CD14-positive monocyte (primary cell): ENCODE measurements around the gene DTNBP1. TPM values are rescaled to one million over a fixed set of nuclear protein-coding genes. Genes with fewer than 3 reads are reported as not detected.

Source experiments
- DNase-seq, 3 donors: peaks; one replicate each; pipeline ENCODE4 v3.0.0-alpha.2; 2011 to 2022
- H2AFZ ChIP-seq: 2 replicates; pipeline ENCODE4 v1.6.0; 2012; ENCODE audit warnings: mild to moderate bottlenecking, low read depth, low read length, inconsistent platforms; ENCODE audit not compliant: insufficient read depth, poor library complexity, severe bottlenecking
- H3K27ac ChIP-seq, 2 donors: 1 replicate in 1 of 2; 2 replicates in 1 of 2; pipeline ENCODE4 v1.5.1; 2012 to 2013; ENCODE audit warnings: low read length in 2 of 2, control low read depth in 1 of 2, inconsistent platforms in 1 of 2, low read depth in 1 of 2, mild to moderate bottlenecking in 1 of 2
- H3K27me3 ChIP-seq, 2 donors: one replicate each; pipeline versions ENCODE4 v1.6.0 to v1.6.1; 2011 to 2013; ENCODE audit warnings: low read length in 2 of 2; ENCODE audit not compliant: control insufficient read depth in 2 of 2, insufficient read depth in 2 of 2
- H3K36me3 ChIP-seq, 2 donors: replicated peaks in 1 of 2; 1 replicate in 1 of 2; 2 replicates in 1 of 2; pipeline versions ENCODE4 v1.5.1 to v1.6.1; 2012 to 2013; ENCODE audit warnings: low read length in 2 of 2, control low read depth in 1 of 2, inconsistent platforms in 1 of 2, mild to moderate bottlenecking in 1 of 2; ENCODE audit not compliant: insufficient read depth in 2 of 2, control insufficient read depth in 1 of 2
- H3K4me1 ChIP-seq, 2 donors: 1 replicate in 1 of 2; 2 replicates in 1 of 2; pipeline versions ENCODE4 v1.5.1 to v1.6.1; 2012 to 2013; ENCODE audit warnings: low read length in 2 of 2, control low read depth in 1 of 2, inconsistent platforms in 1 of 2, mild to moderate bottlenecking in 1 of 2, moderate library complexity in 1 of 2; ENCODE audit not compliant: insufficient read depth in 2 of 2, control insufficient read depth in 1 of 2
- H3K4me2 ChIP-seq: replicated peaks from 2 replicates; pipeline ENCODE3; 2012; ENCODE audit warnings: low read length, moderate library complexity, mild to moderate bottlenecking; ENCODE audit not compliant: poor library complexity, severe bottlenecking; ENCODE audit errors: extremely low read depth
- H3K4me3 ChIP-seq, 3 experiments: fragments of 200-600 bp in 1 of 3; sonication (generic) in 1 of 3; replicated peaks in 1 of 3; 1 replicate in 2 of 3; 2 replicates in 1 of 3; pipeline ENCODE4 v1.5.1; 2011 to 2013; ENCODE audit warnings: low read length in 3 of 3, mild to moderate bottlenecking in 3 of 3, control low read depth in 2 of 3, low read depth in 2 of 3, inconsistent platforms in 1 of 3, moderate library complexity in 1 of 3
- H3K79me2 ChIP-seq: 2 replicates; pipeline ENCODE4 v1.6.0; 2012; ENCODE audit warnings: mild to moderate bottlenecking, control low read depth, inconsistent platforms, low read length, moderate library complexity; ENCODE audit not compliant: insufficient read depth
- H3K9ac ChIP-seq: 2 replicates; pipeline ENCODE4 v1.6.0; 2017; ENCODE audit warnings: low read length, mild to moderate bottlenecking; ENCODE audit not compliant: insufficient read depth, poor library complexity, severe bottlenecking
- H3K9me3 ChIP-seq, 2 donors: replicated peaks in 1 of 2; 1 replicate in 1 of 2; 2 replicates in 1 of 2; pipeline versions ENCODE4 v1.5.1 to v1.6.1; 2012 to 2013; ENCODE audit warnings: low read length in 2 of 2, control low read depth in 1 of 2; ENCODE audit not compliant: control insufficient read depth in 1 of 2, insufficient read depth in 1 of 2
- H4K20me1 ChIP-seq: 2 replicates; pipeline ENCODE4 v1.6.0; 2012; ENCODE audit warnings: mild to moderate bottlenecking, low read length, control low read depth, moderate library complexity; ENCODE audit not compliant: insufficient read depth
- H3K27ac Mint-ChIP-seq, 7 donors: one replicate each; pipeline ENCODE4 v1.8.0; 2020; ENCODE audit warnings: mild to moderate bottlenecking in 7 of 7, mixed read lengths in 7 of 7, moderate library complexity in 6 of 7, inconsistent platforms in 2 of 7
- H3K27me3 Mint-ChIP-seq, 3 donors: one replicate each; pipeline ENCODE4 v1.8.0; 2021 to 2022; ENCODE audit warnings: low read depth in 3 of 3, mild to moderate bottlenecking in 3 of 3, mixed read lengths in 3 of 3, moderate library complexity in 3 of 3, inconsistent platforms in 1 of 3
- H3K36me3 Mint-ChIP-seq, 2 donors: one replicate each; pipeline ENCODE4 v1.8.0; 2020; ENCODE audit warnings: mixed read lengths in 2 of 2, inconsistent platforms in 1 of 2, mild to moderate bottlenecking in 1 of 2
- H3K4me1 Mint-ChIP-seq: one replicate; pipeline ENCODE4 v1.8.0; 2020; ENCODE audit warnings: mild to moderate bottlenecking, mixed read lengths
- H3K4me3 Mint-ChIP-seq, 2 donors: one replicate each; pipeline ENCODE4 v1.8.0; 2020; ENCODE audit warnings: mild to moderate bottlenecking in 2 of 2, mixed read lengths in 2 of 2, moderate library complexity in 1 of 2
- H3K9me3 Mint-ChIP-seq, 7 donors: one replicate each; pipeline ENCODE4 v1.8.0; 2020 to 2022; ENCODE audit warnings: mixed read lengths in 7 of 7, mild to moderate bottlenecking in 6 of 7, moderate library complexity in 6 of 7, inconsistent platforms in 2 of 7
- WGBS: methylation state at CpG from one replicate; pipeline ENCODE4 v1.1.5; 2013; ENCODE audit warnings: missing lambda C conversion rate; ENCODE audit not compliant: insufficient coverage; 5-methylcytosine and 5-hydroxymethylcytosine counted together
- intact Hi-C, 2 donors: fragments of 100-400 bp; cut with micrococcal nuclease; formaldehyde crosslinking; loops; one replicate each; pipeline versions ENCODE4 v1.15.0 to v1.15.1; 2023
- polyA plus RNA-seq, 3 donors: library from polyadenylated mRNA; depleted of rRNA in 1 of 3; unstranded in 2 of 3; stranded (reverse) in 1 of 3; fragments of 300-500 nt in 2 of 3; fragments of >200 nt in 1 of 3; fragmentation: Illumina TruSeq in 2 of 3; gene quantifications; 1 replicate in 2 of 3; 2 replicates in 1 of 3; pipeline ENCODE4 v1.2.3, GENCODE V29; 2012 to 2021
- TF ChIP-seq, protein P1 (sequence below): fragments of 200-600 bp; IDR thresholded peaks from one replicate; pipeline ENCODE4 v1.8.0; 2022; ENCODE audit warnings: antibody characterized with exemption, mild to moderate bottlenecking

Gene DTNBP1
- polyA plus RNA-seq, 3 donors, result 19.7 to 26.9 (median 20.5) TPM

DNA sequence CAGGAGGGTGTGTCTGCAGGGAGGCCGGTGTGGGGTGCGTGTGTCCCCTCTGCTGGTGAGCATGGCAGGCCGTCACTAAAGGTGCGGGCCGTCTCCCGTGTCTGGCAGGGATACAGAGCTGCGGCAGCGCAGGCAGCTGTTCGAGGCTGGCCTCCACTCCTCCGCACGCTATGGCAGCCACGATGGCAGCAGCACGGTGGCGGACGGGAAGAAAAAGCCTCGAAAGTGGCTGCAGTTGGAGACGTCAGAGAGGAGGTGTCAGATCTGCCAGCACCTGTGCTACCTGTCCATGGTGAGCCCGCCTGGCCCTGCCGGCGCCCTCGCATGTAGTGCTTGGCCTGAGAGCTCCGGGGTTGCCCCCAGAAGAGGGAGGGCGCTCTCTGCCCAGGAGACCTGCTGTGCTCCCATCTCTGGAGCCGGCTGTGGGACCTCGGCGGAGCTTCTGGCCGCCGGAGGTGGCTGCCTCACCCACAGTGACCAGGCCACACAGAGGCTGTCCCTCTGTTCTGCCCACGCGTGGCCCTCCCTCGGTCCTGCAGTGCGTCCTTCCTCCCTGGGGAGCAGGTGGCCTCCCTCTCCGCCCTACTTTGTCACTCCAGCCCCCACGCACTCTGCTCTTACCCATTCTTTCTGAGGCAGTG lies 149.6 kb downstream of the DTNBP1 start:
- peaks cover 91 to 100% of the 10 kb centered on the region in 2 donors for H3K36me3 Mint-ChIP-seq

DNA sequence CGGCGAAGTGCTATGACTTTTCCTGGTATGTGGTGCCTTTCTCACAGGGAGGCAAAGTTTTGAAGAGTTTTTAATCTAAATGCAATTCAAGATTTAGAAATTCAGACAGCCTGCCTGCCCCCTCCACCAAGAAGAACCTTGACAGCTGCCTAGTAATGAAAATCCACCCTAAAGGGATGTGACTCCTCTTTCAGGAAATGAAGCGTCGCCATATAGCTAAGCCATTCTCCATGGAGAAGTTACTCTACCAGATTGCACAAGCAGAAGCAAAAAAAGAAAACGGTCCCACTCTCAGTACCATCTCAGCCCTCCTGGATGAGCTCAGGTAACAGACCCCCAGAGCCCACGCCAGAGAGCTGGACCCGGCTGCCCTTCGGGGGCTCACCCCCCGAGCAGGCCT lies 150.1 kb downstream of the DTNBP1 start:
- WGBS, result 58% methylated on average over 5 of the region's 9 CpGs
- H3K9me3 Mint-ChIP-seq, result no peaks in the 10 kb centered on the region
- peak; percentile 17 to 36 (median 34) for DNase-seq
- intact Hi-C loops, result no loop called here
- Histone ChIP-seq H3K9ac (no peak overlapping the region), H3K9me3 (no peaks in the 10 kb centered on the region), H3K79me2 (peaks cover 24% of the 10 kb centered on the region), H4K20me1 (peaks cover 96% of the 10 kb centered on the region), H3K36me3 (peaks cover 91 to 98% of the 10 kb centered on the region in 2 donors), H2AFZ (no peak overlapping the region), H3K27me3 (no peaks in the 10 kb centered on the region), H3K27ac (peak overlapping the region in 1 of 2 donors; percentile 84), H3K4me2 (no peak overlapping the region), H3K4me1 (peaks cover 17 to 27% of the 10 kb centered on the region in 2 donors), H3K4me3 (no peak overlapping the region)
- peak overlapping the region in 6 of 7 donors; percentile 52 to 92 (median 70) for H3K27ac Mint-ChIP-seq
- TF ChIP-seq, protein P1, sequence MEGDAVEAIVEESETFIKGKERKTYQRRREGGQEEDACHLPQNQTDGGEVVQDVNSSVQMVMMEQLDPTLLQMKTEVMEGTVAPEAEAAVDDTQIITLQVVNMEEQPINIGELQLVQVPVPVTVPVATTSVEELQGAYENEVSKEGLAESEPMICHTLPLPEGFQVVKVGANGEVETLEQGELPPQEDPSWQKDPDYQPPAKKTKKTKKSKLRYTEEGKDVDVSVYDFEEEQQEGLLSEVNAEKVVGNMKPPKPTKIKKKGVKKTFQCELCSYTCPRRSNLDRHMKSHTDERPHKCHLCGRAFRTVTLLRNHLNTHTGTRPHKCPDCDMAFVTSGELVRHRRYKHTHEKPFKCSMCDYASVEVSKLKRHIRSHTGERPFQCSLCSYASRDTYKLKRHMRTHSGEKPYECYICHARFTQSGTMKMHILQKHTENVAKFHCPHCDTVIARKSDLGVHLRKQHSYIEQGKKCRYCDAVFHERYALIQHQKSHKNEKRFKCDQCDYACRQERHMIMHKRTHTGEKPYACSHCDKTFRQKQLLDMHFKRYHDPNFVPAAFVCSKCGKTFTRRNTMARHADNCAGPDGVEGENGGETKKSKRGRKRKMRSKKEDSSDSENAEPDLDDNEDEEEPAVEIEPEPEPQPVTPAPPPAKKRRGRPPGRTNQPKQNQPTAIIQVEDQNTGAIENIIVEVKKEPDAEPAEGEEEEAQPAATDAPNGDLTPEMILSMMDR, result no peak
- H3K27me3 Mint-ChIP-seq, result peaks cover 0 to 3% (median 2%) of the 10 kb centered on the region in 3 donors
- H3K36me3 Mint-ChIP-seq, result peaks cover 86 to 99% of the 10 kb centered on the region in 2 donors
- peaks cover 21% of the 10 kb centered on the region for H3K4me1 Mint-ChIP-seq
- no peak overlapping the region for H3K4me3 Mint-ChIP-seq

More for the DNA sequence above, 149.6 kb downstream of the DTNBP1 start:
- Histone ChIP-seq H3K9ac (no peak overlapping the region), H3K4me3 (no peak overlapping the region), H3K27me3 (no peaks in the 10 kb centered on the region), H3K36me3 (peaks cover 91 to 98% of the 10 kb centered on the region in 2 donors), H3K9me3 (no peaks in the 10 kb centered on the region), H2AFZ (no peak overlapping the region), H3K4me2 (no peak overlapping the region), H3K79me2 (peaks cover 24% of the 10 kb centered on the region), H3K27ac (peak overlapping the region in 1 of 2 donors; percentile 84), H3K4me1 (peaks cover 14 to 22% of the 10 kb centered on the region in 2 donors), H4K20me1 (peaks cover 96% of the 10 kb centered on the region)
- H3K4me1 Mint-ChIP-seq, result peaks cover 18% of the 10 kb centered on the region
- H3K27ac Mint-ChIP-seq, result peak overlapping the region; percentile 31 to 92 (median 78)
- H3K9me3 Mint-ChIP-seq, result no peaks in the 10 kb centered on the region
- peaks cover 0 to 5% (median 2%) of the 10 kb centered on the region in 3 donors for H3K27me3 Mint-ChIP-seq
- 96% methylated on average over 32 of the region's 34 CpGs for WGBS
- intact Hi-C loops, result no loop called here
- no peak for DNase-seq
- H3K4me3 Mint-ChIP-seq, result no peak overlapping the region
- TF ChIP-seq, protein P1, result no peak
